GM12874 (cell line): Measurements from ENCODE around the gene REV3L.

Experiments used
- CTCF ChIP-seq: IDR thresholded peaks from 2 replicates; pipeline ENCODE4 v1.5.1; 2011; ENCODE audit warnings: low read depth, mild to moderate bottlenecking, control low read depth, low read length, moderate library complexity; ENCODE audit not compliant: insufficient read depth

The REV3L gene

GRCh38 chr6:111481836-111482187 lies 1.2 kb downstream of the REV3L start:
- TF ChIP-seq CTCF, result no peak

- no peak for TF ChIP-seq CTCF
Observed at GRCh38 chr6:111480988-111481822, 1.8 kb downstream of the REV3L start.

- peak; percentile 32; the same call in 1 of the 2 replicates for TF ChIP-seq CTCF
Observed at GRCh38 chr6:111478749-111479148, 4.3 kb downstream of the REV3L start.

GRCh38 chr6:111478064-111478476 lies 4.9 kb downstream of the REV3L start:
- no peak for TF ChIP-seq CTCF

- no peak for TF ChIP-seq CTCF
Observed at GRCh38 chr6:111477481-111477938, 5.5 kb downstream of the REV3L start.

GRCh38 chr6:111474771-111475170 lies 8.2 kb downstream of the REV3L start:
- TF ChIP-seq CTCF, result no peak

- TF ChIP-seq CTCF, result no peak
Observed at GRCh38 chr6:111474106-111474505, 8.9 kb downstream of the REV3L start.
